Measurements from ENCODE around the gene MYO7B. TPM values are rescaled to one million over a fixed set of nuclear protein-coding genes. Genes with fewer than 3 reads are reported as not detected.

MYO7B gene
- total RNA-seq, 1 donor from 2014 or later: 0.04 TPM

GRCh38 chr2:127674241-127675209 is 139.0 kb downstream of the MYO7B start:
- Mint-ChIP-seq H3K4me3 (peak overlapping the region; percentile 68), H3K9me3 (peaks cover 5% of the 10 kb centered on the region), H3K4me1 (peaks cover 11% of the 10 kb centered on the region), H3K27ac (peak overlapping the region; percentile 43), H3K36me3 (no peaks in the 10 kb centered on the region), H3K27me3 (ENCODE audit: low read depth) (peaks cover 68% of the 10 kb centered on the region)
- TF ChIP-seq CTCF (IDR thresholded peaks at IDR 0.05; ENCODE audit: unreplicated experiment): no peak
- DNase-seq (ENCODE audit: low spot score in 2 of 2, unreplicated experiment in 2 of 2): peak in 1 of 2 experiments; percentile 38

- no peak for DNase-seq (ENCODE audit: low spot score in 2 of 2, unreplicated experiment in 2 of 2)
- Mint-ChIP-seq H3K27me3 (ENCODE audit: low read depth) (peaks cover 63% of the 10 kb centered on the region), H3K4me3 (peak within 1 kb of the TSS; percentile 76), H3K36me3 (no peaks in the 10 kb centered on the region), H3K4me1 (peaks cover 11% of the 10 kb centered on the region), H3K27ac (peak within 1 kb of the TSS; percentile 43), H3K9me3 (no peaks in the 10 kb centered on the region)
- no peak for TF ChIP-seq CTCF (IDR thresholded peaks at IDR 0.05; ENCODE audit: unreplicated experiment)
These were observed 140.1 kb downstream of the MYO7B start, which contains the start of gene LIMS2 for GRCh38 chr2:127675331-127676261. TSS of gene LIMS2 (minus strand) at chr2:127675530. CDS start at chr2:127675024, 506 bp downstream.

- no peak for DNase-seq (ENCODE audit: low spot score in 2 of 2, unreplicated experiment in 2 of 2)
- no peak overlapping the region for H3K27ac Mint-ChIP-seq
- H3K4me1 Mint-ChIP-seq: peaks cover 11% of the 10 kb centered on the region
- H3K9me3 Mint-ChIP-seq: no peaks in the 10 kb centered on the region
- TF ChIP-seq CTCF (IDR thresholded peaks at IDR 0.05; ENCODE audit: unreplicated experiment): no peak
- H3K27me3 Mint-ChIP-seq (ENCODE audit: low read depth): peaks cover 61% of the 10 kb centered on the region
- H3K4me3 Mint-ChIP-seq: peak overlapping the region; percentile 24
- H3K36me3 Mint-ChIP-seq: no peaks in the 10 kb centered on the region
These were observed 141.4 kb downstream of the MYO7B start for GRCh38 chr2:127676906-127677305.

GRCh38 chr2:127678531-127678930 is 143.0 kb downstream of the MYO7B start:
- no peak overlapping the region for H3K4me3 Mint-ChIP-seq
- peaks cover 49% of the 10 kb centered on the region for H3K27me3 Mint-ChIP-seq (ENCODE audit: low read depth)
- no peak overlapping the region for H3K27ac Mint-ChIP-seq
- H3K9me3 Mint-ChIP-seq: no peaks in the 10 kb centered on the region
- no peak for TF ChIP-seq CTCF (IDR thresholded peaks at IDR 0.05; ENCODE audit: unreplicated experiment)
- no peaks in the 10 kb centered on the region for H3K36me3 Mint-ChIP-seq
- peaks cover 15% of the 10 kb centered on the region for H3K4me1 Mint-ChIP-seq
- no peak for DNase-seq (ENCODE audit: low spot score in 2 of 2, unreplicated experiment in 2 of 2)

- TF ChIP-seq CTCF (IDR thresholded peaks at IDR 0.05; ENCODE audit: unreplicated experiment): no peak
- Mint-ChIP-seq H3K4me3 (no peak overlapping the region), H3K9me3 (no peaks in the 10 kb centered on the region), H3K27ac (no peak overlapping the region), H3K36me3 (no peaks in the 10 kb centered on the region), H3K27me3 (ENCODE audit: low read depth) (peaks cover 46% of the 10 kb centered on the region), H3K4me1 (peaks cover 15% of the 10 kb centered on the region)
- no peak for DNase-seq (ENCODE audit: low spot score in 2 of 2, unreplicated experiment in 2 of 2)
These were observed 143.5 kb downstream of the MYO7B start for GRCh38 chr2:127678991-127679390.

Measured in mesothelial cell of epicardium (in vitro differentiated cells).